ENCODE measurements around the gene TTC38.
"Not testable (repeated sequence)": the region's sequence is repeated elsewhere in the genome, so short reads cannot be mapped to it uniquely, and the experiment has no call there.

Gene TTC38

DNA sequence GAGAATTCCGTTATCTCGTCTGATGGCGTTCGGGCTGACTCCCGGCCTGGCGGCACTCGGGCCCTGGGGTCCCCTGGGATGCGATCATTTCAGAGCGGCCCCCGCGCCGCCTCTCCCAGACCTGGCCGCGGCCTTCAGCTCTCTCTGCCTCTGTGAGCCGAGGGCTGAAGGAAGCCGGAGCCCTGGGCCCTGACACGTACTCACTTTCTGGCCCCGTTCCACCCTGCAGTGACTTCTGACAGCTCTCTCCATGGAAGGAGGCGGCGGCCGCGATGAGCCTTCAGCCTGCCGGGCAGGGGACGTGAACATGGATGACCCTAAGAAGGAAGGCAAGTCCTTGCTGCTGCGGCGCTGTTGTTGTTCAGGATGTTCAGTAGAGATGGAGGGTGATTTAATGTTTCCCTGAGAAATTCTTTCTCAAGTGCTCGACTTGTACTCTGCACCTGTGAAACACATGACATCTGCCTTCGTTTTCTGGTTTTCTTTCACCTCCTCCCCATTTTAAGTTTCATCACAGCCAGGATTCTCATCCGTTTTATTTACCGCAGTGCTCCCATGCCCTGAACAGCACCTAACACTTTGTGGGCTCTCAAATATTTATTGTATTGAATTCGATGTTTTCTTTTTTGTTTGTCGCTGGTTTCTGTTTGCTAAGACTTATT lies 29.5 kb downstream of the TTC38 start:
- DNase-seq = no peak

DNA sequence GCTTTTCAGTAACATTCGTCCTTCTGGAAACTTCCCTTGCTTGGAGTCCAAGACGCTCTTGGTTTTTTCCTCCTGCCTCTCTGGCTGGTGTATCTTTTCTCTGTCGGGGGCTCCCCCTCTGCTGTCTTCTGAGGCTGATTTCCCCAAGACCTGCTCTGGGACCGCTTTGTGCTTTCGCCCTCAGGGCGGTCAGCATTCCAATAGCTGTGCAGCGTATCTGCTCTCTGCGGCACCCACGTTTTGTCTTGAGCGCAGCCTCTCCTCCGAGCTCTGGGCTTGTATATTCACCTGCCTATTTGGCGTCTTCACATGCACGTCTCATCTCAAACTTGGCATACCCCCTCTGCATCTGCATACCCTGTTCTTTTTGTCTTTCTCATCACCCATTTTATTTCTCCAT lies 31.3 kb downstream of the TTC38 start:
- DNase-seq = no peak

DNA sequence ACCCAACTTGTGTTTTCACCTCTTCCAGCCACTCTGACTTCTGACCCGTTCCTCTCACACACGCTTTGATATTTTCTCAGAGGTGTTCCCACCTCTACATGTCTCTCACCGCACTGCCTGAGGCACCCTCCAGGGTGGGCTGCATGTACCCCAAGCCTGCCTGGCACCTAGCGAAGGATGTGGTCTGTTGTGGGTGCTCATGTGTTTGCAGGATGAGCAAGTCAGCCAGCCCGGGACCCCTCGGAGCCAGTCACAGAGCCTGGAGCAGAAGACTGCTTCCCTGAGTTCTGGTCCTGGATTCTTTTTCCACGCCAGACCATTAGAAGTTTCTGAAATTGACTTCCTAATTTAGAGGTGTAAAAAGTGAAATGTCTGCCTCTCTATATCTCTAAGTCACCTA lies 32.7 kb downstream of the TTC38 start:
- no peak for DNase-seq

DNA sequence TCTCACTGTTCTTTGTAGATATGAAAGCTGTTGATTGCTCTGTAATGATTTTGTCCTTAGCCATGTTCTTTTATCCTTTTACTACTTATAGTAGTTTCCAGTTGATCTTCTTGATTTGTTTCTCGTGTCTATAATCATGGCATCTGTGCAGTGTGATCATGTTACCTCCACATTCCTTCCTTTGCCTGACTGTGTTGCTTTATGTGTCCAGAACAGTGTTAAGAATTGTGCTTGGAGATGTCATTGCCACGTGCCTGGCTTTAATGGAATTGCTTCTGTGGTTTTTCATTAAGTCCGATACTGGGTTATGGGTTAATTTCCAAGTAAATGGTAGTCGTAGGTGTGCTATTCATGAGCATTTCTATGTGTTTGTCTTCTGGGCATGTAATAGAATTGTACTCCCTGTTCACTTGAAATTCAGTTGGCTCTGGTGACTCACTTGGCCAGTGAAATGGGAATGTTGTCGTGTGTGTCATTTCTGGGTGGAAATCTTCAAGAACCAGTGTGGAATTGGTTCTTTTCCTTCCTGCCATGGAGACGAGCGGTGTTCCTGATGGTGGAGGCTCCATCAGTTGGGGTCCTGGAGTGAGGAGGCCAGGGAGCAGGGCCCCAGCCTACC lies 35.6 kb downstream of the TTC38 start:
- DNase-seq = no peak

DNA sequence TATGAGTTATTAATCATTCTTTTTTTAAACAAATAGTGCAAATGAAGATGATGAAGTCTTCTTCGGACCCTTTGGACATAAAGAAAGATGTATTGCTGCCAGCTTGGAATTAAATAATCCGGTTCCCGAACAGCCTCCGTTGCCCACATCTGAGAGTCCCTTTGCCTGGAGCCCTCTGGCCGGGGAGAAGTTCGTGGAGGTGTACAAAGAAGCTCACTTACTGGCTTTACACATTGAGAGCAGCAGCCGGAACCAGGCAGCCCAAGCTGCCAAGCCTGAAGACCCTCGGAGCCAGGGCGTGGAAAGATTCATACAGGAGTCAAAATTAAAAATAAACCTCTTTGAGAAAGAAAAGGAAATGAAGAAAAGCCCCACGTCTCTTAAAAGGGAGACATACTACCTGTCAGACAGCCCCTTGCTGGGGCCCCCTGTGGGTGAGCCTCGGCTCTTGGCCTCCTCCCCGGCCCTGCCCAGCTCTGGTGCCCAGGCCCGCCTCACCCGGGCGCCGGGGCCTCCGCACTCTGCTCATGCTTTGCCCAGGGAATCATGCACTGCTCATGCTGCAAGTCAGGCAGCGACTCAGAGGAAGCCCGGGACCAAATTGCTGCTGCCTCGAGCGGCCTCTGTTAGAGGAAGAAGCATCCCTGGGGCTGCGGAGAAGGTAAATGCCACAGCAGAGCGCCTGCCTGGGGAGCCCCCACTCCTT lies 40.6 kb downstream of the TTC38 start:
- DNase-seq = no peak

DNA sequence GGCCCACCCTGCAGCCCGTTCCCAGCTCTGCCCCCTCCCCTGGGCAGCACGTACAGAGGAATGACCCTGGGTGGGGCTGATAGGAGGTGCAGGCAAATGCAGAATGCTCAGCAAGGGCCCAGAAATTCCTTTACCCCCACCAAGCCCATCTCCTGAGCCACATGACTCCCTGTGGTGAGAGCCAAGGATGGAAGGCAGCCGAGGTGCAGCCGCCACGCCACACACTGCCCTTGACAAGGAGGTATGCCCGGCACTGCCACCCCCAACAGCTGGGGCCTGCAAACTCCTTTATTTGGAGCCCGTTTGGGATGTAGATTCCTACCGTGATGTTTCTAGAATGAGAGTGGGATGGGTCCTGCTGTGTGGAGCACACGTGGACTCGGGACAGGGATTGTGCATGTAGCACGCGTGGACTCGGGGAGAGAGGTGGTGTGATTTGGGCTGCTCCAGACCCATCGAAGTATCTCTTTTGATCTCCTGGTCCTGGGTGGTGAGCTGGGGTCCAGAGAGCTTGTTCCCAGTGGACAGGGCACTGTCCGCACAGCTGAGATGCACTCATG lies 41.8 kb downstream of the TTC38 start:
- no peak for DNase-seq

DNA sequence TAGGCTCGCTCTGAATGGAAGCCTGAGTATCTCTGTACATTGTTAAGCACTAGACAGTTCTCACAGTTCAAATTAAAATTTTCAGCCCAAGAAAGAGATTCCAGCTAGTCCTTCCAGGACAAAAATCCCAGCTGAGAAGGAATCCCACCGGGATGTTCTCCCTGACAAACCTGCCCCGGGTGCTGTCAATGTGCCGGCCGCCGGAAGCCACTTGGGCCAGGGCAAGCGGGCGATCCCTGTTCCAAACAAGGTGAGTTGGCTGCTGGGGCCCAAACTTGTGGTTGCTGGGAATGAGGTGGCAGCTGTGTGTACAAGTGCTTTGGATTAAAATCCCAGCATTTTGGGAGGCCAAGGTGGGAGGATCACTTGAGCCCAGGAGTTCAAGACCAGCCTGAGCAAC lies 44.2 kb downstream of the TTC38 start:
- no peak for DNase-seq

DNA sequence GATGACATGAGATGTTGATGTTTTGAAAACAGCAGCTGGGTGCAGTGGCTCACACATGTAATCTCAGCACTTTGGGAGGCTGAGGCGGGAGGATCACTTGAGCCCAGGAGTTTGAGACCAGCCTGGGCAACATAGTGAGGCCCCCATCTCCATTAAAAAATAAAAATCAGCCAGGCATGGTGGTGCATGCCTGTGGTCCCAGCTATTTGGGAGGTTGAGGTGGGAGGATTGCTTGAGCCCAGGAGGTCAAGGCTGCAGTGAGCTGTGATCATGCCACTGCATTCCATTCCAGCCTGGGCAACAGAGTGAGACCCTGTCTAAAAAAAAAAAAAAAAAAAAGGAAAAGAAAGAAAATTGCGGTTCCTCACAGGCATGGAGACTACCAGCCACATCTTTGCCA lies 45.0 kb downstream of the TTC38 start:
- not testable (repeated sequence) for DNase-seq

DNA sequence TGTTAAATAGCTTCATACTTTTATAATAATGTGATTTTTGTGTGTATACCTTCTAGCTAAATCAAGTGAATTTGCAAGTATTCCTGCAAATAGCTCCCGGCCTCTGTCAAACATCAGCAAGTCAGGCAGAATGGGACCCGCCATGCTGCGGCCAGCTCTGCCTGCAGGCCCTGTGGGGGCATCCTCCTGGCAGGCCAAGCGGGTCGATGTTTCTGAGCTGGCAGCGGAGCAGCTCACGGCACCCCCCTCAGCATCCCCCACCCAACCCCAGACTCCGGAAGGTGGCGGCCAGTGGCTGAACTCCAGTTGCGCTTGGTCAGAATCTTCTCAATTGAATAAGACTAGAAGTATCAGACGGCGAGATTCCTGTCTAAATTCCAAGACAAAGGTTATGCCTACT lies 48.2 kb downstream of the TTC38 start:
- no peak for DNase-seq

DNA sequence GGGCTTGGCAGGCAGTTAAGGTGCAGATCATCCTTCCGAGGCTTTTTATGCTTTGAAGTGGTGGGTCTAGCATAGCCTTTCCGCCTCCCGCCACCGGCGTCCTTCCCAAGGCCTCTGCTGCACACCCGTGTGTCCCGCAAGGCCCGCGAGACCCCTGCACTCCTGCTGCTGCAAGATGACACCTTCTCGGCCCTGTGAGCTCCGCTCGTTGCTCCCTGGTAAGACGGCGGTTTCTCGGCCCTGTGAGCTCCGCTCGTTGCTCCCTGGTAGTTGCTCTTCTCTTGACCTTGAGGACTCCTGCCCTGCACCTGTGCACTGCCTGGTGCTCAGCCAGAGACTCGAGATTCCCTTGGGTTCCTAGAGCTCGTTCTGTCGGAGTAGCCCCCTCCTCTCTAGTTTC lies 49.8 kb downstream of the TTC38 start:
- DNase-seq = no peak

DNA sequence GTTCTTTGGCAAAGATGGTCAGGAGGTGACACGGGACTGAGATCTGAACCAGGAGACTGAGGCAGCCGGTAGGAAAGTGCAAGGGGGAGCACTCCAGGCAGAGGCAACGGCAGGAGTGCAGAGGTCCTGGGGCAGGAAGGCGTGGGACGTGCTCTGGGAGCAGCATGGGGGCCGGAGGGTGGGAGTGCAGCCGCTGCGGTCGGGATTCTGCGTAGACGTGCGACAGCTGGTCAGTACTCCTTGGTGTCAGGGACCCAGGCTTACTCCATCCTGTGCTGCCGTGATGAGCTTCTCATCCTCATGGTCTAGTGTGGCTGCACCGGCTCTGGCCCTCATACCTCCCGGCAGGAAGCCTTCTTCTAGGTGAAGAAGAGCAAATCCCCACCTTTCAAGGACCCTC lies 50.8 kb downstream of the TTC38 start:
- DNase-seq = no peak

DNA sequence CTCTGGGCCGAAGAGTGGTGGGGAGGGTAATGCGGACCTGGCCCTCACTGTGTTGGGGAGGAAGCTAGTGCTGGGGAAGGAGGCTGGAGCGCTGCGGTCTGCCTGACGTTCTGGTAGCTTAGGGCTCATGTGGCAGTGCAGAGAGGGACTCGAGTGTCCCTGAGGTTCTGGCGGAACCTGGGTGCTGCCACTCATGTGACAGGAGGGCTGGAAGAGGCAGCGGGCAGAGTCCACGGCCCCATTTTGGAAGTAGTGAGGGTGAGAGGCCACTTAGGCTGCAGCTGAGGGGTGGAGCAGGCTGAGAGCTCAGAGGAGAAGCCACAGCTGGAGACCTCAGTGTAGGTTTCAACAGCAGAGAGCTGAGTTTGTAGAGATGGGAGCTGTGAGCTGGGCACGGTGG lies 51.5 kb downstream of the TTC38 start:
- no peak for DNase-seq

DNA sequence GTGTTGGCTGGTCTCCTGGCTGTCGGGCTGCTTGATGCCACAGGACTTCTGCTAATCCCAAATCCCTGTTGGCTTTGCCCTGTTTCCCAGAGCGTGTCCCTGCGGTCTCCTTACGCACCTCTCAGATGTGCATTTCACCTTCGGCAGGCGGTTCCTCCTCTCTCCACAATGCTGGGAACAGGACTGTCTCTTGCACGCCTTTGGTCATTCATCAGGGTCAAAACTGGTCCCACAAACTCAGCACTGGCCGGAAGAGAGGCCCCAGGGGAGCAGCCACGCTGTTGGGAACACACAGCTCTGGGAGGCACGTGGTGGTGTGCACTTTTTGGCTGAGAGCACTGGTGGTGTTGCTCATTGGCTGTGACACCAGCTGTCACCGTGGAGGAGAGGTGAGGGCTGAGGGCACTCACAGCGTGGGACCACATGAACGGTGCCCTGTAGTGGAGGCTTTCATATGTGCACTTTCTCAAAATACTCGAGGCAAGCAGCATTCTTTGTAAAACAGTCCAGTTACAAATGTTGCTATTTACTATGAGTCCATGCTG lies 52.4 kb downstream of the TTC38 start:
- no peak for DNase-seq

DNA sequence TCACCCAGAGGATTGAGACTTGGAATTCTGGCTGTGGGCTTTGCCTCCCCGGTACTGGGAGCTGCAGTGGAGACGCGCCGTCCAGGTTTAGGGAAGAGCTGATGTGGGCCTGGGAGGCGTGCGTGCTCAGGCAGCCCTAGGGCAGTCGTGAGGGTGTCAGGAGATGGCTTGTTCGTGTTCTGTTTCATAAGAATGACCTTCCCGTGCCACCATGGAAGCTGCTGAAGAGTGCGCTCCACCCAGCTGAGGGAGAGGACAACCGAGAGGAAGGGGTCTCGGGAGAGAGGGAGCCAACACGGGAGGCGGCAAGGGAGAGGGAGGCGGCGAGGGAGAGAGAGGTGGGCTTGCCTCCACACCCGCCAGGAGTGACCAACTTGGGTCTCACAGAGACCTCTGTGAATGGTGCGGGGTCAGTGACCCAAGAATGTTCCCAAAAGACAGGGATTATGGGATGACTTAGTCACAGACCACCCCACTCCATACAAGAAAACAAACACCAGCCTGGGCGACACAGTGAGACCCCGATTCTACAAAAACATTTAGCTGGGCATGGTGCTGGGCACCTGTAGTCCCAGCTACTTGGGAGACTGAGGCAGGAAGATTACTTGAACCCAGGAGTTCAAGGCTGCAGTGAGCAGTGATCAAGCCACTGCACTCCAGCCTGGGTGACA lies 53.0 kb downstream of the TTC38 start:
- DNase-seq = no peak

DNA sequence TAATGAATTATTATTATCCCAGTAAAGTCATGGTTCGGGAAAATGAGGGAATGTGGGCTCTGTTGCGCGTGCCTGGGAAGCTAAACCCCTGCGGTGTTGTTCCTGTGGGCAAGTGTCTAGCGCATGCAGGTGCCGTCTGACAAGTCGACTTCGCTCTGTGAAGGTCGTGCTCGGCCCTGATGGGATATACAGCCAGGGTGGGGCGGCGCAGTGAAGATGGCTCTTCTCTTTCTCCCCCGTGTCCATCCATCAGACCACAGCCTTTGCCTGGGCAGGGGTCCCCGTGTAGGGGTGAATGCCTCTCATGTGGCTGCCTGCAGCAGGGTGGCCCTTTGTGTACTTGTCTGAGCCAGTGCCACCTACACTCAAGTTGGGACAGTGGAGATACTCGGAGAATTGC lies 54.9 kb downstream of the TTC38 start:
- no peak for DNase-seq

DNA sequence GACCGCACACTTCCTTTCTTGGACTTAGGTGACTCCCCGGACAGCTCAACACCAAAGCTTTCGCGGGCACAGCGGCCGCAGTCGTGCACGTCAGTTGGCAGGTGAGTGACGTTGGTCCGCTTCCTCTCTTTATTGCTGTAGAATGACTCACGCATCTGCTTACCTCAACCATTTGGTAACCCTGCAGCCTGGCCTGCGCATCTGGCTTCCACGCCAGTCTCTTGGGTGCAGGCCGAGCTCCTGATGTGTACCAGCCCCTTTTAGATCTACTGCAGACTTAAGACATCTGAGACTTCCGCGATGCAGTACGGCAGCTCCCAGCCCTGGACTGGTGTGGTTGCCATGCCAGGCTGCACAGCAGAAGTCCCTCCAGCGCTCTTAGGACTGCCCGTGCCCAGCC lies 55.4 kb downstream of the TTC38 start:
- DNase-seq = no peak

DNA sequence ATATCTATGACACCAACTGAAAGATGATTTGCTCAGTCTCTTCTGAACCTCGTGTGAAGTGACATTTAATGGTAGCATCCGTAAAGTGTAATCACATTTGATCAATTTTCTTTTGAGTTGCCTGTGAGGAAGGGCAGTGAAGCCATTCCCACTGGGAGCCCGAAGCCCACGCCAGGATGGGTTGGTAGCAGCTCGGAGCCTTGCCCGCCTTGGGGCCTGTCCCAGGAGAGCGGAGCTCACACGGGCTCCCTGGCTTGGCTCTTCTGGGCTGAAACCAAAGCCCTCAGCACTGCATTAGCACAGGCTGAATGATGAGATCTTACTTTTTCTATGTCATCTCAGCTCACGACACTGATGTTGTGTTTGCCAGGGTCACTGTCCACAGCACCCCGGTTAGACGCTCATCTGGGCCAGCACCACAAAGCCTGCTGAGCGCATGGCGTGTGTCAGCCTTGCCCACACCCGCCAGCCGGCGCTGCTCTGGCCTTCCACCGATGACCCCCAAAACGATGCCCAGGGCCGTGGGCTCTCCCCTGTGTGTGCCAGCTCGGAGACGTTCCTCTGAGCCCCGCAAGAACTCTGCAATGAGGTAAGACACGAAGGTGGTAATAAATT lies 58.4 kb downstream of the TTC38 start:
- no peak for DNase-seq

DNA sequence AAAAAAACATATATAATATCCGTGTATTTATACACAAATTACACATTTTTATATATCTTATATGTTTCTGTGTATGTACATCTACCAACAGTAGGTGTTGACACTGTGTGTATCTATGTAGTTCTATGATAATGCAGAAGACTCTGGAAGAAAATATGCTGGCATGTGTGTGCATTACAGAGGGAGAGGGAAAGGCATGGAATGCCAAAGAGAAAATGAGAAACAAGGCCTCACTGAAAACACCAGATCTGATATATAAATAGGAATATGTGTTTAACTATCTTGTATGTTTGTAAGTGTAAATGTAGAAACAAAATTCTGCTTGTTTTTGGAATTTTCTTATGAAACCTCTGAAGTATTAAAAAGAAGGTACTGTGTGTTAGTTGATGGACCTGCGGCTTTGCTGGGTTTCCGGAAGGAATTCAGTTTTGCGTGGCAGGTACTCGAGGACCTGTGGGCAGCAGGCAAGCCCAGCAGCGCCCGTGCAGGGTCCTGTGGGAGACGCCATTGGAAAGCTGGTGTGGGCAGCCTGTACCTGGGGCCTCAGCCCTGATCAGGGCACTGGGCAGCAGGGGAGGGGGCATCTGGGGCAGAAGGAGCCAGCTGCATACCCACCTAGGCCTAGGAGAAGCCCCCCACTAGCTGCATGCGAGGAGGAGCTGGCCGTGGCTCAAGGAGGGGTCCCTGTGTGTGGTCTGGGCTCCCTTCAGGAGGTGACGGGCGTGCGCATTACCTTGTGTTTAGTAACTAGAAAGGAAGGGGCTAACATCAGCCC lies 60.1 kb downstream of the TTC38 start:
- no peak for DNase-seq

DNA sequence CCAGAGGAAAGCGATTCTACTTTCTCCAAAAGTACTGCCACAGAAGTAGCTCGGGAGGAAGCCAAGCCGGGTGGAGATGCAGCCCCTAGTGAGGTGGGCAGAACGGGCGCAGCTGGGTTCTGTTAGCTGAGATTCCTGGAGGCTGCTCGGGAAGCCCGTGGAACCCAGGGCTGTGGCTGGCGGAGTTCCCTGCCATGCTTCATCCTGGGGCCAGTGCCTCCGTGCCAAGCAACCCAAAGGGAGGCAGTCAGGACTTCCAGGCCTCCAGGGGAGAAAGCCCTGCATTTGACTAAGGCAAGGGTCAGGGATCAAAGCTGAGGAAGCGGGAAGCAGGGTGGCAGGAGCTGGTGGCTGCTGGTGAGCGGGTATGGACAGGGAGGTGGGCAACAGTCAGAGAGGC lies 61.0 kb downstream of the TTC38 start:
- no peak for DNase-seq

DNA sequence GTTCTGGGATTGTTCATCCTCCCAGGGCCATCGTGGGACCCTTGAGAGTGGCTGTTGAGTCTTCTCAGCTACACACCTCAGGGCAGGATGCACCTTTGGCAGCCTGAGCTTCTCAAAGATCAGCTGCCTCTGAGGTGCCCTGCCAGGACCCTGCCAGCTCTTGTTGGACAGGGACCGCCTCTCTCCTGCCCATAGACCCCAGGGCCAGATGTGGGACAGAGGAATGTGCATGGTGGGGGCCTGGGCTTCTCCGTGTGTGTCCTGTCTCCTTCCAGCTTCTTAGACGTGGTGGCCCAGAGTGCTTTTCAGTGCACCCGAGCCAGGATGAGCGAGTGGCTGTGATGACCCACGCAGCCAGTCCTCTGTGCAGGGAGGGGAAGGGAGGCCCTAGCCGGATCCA lies 61.8 kb downstream of the TTC38 start:
- no peak for DNase-seq

DNA sequence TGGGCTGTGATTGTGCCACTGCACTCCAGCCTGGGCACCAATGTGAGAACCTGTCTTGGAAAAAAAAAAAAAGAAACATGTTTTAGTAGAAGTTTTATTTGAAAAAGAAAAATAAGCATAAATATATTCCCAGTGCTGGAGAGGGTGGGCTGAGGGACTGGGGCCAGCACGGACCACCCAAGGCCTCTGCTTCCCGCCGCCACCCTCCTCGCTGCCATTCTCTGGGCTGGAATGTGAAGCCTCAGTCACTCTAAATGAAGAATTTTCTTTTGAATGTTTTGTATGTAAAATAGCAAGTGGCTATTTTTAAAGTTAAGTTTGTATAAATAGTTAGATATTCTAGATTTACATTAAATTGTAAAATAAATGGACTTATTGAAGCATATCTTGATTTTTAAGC lies 62.6 kb downstream of the TTC38 start:
- no peak for DNase-seq

DNA sequence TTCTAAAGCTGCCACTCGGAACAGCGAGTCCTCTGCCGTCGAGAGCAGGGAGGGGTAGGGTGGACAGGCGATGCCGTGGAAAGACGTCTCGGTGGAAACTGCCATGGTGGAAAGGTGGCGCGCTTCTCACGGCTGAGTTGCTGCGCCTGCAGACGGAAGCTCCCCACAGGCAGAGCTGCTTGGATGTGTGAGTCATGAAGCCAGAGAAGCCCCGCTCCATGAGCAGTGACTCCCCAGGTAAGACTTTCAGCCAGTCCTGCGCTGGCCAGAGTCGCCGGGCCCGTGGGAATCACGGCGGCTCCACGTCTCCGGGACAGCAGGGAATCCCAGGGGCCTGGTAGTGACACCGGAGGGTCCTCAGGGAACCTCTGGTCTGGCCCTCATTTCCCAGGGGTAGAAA lies 63.7 kb downstream of the TTC38 start:
- no peak for DNase-seq

All from NCI-H1694 (cell line).